Activated CD4-positive, alpha-beta T cell treated with anti-CD3 and anti-CD28 coated beads, Interleukin-2, amount 50 U/mL, for 24 hours (primary cell): ENCODE data around the gene COQ5.
"Not testable (repeated sequence)": the region's sequence is repeated elsewhere in the genome, so short reads cannot be mapped to it uniquely, and the experiment has no call there.

Source experiments
- DNase-seq, 2 donors: peaks; one replicate each; pipeline ENCODE4 v3.0.0-alpha.2; 2020; ENCODE audit warnings: low read depth in 1 of 2, low spot score in 1 of 2

COQ5 gene

GRCh38 chr12:120529641-120530417, 871 bp upstream of the COQ5 start:
- DNase-seq = no peak

GRCh38 chr12:120522568-120522967, 6.4 kb downstream of the COQ5 start:
- no peak for DNase-seq

GRCh38 chr12:120519324-120519723, 9.6 kb downstream of the COQ5 start:
- not testable (repeated sequence) for DNase-seq

GRCh38 chr12:120515496-120515895, 13.5 kb downstream of the COQ5 start:
- DNase-seq = no peak

DNA sequence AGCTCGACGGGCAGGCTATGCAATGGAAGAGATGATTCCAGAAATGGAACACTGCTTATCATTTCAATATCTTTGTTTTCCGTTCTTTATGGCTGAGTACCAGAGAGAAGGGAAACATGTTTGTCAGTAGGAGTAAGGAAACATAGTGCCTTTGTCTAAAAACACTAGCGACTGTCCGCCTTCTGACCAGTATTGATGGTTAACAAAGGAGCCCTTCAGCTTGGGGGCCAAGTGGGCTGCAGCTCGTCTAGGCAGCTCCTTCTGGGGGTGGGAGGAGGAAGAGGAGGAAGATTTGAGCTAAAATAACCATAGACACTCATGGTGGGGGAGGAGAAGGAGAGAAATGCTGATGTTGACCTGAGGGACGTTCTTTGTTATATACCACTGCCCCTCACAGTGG, 15.0 kb downstream of the COQ5 start:
- no peak for DNase-seq

DNA sequence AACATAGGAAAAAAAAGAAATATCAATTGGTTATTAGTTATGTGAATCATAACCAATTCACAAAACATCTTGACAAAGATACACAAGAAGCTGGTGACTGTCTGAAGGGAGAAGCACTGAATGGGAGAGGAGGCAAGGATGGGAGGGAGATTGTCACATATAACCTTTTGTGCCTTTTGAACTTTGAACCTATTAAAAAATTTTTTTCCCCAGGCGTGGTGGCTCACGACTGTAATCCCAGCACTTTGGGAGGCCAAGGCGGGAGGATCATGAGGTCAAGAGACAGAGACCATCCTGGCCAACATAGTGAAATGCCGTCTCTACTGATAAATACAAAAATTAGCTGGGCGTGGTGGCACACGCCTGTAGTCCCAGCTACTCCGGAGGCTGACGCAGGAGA, 20.4 kb downstream of the COQ5 start:
- DNase-seq = no peak

- no peak for DNase-seq
These were observed 24.4 kb downstream of the COQ5 start for GRCh38 chr12:120504587-120504986.

DNA sequence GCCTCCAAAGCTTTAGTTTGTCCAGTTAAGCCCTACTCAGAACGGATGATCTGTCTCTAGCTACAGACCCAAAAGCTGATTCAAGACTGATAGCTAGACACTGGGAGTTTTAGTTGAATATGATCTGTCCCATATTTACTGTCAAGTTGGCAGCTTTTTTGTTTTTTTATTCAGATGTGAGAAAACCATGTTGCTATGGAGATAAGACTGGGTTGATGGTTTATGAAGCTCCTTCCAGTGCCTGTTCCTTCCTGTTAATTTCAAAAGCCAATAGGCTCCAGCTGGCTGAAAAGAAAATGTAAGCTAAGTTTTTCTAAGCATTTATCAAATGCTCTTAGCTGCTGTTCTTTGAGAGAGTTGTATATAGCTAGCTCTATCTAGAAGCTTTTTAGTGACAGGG, 28.4 kb downstream of the COQ5 start:
- DNase-seq = no peak

DNA sequence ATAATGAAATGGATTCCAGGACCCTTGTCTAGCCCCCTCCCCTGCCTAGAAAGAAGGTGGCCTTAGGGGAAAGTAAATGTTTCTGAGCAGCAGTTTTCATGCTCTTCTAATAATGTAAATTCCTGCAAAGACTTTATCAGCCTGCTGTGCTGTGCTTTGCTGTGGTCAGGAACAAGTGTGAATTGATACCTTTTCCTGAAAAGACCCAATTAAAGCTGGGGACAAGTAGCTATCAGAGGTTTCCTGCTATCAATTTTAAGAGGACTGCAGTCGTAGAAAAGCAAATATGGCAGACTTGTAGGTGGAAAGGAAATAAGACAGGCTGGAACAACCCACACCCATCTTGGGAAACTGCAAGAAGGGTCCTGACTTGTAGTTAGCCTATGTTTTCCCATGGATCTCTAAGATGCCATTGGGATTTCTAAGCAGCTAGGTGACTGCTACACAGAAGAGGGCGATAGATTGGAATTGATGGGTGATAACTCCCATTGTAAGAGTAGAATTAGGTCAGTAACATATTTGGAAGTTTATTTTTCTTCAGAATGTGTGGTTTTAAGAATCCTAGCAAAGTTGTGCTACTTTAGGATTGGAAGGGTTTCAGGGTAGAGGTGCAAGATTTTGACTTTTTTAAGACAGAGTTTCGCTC, 30.0 kb downstream of the COQ5 start:
- no peak for DNase-seq

DNA sequence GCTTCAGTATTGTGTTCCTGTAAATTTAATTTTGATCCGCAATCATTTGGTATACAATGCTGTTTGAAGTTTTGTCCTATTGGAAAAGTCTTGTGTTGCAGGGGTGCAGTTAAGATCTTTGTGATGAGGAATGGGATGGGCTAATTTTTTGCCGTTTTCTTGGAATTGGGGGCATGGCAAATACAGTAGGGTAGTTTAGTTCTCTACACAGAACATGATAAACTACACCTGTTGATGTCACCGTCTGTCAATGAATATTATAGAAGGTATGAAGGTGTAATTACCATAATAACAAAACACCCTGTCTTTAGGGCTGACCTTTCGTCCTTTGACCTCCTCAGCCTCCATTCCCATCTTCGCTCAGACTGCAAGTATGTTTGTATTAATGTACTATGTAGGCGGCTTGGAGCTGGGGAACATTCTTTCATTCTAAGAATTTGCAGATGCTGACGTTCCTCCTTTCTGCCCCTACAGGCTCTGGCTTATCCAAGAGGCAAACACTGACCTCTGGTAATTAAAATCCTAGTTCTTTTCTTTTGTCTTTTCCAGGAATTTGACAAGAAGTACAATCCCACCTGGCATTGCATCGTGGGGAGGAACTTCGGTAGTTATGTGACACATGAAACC, 31.3 kb downstream of the COQ5 start:
- no peak for DNase-seq

DNA sequence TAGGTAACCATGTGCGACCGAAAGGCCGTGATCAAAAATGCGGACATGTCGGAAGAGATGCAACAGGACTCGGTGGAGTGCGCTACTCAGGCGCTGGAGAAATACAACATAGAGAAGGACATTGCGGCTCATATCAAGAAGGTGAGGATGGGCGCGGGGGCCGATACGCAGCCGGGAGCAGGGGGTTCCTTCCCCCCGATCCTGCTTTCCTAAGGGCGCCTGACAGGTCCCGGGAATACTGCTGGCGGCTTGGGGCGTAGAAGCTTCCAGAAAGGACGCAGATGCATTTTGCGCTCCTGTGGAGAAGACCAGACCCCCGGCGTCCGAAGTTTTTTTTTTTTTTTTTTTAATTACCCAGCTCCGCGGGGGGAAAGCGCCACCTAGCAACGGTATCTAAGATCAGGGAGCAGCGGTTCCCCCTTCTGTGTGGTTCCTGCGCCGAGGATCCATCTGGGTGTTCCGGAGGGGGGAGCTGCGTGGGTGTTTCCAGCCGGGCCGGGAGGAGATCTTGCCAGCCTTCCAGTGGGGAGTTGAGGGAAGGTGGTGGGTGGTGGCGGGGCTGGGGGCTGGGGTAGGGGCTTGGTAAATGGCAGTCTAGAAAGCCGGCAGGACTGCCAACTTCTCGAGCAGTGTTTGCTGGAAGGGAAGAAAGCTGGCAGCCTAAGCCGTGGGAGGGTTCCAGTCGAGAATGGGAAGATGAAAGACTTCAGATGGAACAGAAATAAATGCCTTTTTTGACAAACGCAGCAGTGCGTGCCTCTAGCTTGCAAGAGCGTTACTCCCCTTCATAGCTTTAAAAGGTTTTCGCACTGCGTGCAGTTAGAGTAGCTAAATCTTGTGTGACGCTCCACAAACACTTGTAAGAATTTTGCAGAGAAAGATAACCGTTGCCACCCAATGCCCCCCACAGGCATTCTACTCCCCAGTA, 32.3 kb downstream of the COQ5 start:
- peak in 1 of 2 donors; percentile 22 for DNase-seq

DNA sequence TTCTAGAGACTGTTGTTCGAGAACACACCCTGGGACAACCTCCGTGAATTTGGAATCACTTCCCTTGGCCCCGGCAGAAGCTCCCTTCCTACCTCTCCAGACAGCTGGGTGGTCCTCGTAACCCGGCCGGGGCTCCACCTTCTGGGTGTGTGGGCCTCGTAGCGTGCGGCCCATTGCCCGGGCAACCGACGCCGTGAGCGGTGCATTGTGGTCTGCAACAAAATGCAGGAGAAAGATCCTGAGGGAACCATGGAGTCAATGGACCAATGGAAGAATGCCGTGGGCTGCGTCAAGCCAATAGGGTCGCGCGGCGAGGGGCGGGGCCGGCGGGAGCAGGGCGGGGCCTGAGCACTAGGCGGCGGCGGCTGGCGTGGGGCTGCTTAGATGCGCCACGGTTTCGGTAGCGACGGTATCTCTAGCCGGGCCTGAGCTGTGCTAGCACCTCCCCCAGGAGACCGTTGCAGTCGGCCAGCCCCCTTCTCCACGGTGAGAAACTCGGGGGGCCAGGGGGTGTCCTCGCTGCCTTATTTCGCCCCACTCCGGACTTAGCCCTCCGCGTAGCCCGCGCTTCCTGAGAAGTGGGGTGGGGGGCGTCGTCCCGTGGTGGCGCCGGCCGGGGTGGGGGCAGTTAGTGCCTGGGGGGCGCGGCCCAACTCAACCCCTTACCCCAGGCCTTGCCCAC, 33.1 kb downstream of the COQ5 start, which contains the start of gene DYNLL1:
TSS of gene DYNLL1 (plus strand) at position 383 of the 682 bp plus-strand sequence. CDS start 309 bp downstream, outside the sequence.
- peak; percentile 97 to 98 for DNase-seq

DNA sequence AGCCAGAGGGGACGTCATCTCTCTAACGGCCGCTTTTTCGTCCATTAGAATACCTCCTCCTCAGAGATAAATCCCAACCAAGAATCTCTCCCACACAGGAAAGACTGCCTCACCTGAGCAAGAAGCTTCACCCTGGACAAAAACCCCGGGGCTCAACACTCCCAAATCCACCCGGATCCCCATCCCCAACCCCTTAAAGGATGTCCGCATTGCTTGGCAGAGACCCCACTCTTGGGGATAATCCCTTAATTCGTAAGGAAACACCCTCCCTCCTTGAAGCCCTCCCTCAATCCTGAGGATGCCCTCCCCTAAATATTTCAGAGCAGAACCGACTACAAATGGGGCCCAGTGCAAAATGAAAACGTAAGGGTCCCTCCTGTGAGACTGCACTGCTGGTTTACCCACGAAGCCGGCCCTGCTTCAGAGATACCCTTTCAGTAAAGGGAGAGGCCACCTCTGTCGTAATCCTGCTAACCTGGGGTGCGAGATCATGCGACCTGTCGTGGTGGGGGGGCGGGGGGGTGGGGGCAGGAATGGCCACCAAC, 33.7 kb downstream of the COQ5 start:
- DNase-seq = peak in 1 of 2 donors; percentile 4

DNA sequence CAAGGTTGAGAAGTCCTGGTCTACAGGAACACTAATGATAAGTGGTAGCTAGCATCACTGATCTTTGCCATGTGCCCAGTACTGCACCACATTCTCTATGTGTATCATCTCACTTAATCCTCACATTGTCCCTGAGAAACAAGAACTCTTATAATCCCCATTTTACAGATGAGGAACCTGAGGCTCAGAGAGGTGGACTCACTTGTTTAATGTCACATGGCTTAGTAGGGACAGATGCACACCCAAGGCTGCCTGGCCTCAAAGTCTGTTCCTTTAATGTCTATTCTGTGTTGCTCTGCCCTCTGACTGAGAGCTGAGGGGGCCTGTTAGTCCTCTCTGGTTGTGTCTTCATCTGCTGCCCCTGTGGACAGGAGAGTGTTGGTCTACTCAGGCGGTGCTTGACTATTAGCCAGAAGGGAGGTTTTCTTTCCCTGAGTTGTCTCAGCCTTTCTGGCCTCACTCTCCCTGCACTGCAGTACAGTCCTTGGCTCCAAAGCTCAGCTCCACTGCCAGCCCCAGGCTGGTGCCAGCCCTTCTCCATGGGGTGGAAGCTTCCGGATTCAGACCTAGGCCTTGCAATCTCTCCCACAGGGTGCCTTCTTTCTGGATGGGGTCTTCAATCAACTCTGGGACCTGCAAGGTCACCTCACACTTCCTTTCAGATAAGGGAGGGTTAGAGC, 38.0 kb downstream of the COQ5 start:
- no peak for DNase-seq

DNA sequence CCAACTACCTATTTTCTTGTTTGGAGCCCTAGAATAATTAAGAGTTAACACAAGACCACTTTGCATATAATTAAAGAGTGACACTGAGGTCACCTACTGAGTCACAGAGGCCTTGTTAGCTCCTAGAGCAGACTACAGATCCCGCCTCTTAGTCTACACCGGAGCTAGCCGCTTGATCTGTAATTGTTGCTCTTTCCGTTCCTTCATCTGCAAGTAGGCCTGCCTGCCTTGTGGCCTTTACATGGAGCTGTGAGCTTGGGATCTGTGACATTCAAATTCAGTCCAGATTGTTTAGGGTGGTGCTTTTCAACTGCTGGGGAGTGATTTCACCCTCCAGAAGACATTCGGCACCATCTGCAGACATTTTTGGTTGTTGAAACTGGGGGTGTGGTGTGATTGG, 38.6 kb downstream of the COQ5 start:
- DNase-seq = no peak

- no peak for DNase-seq
These were observed 39.9 kb downstream of the COQ5 start for GRCh38 chr12:120489018-120489417.

DNA sequence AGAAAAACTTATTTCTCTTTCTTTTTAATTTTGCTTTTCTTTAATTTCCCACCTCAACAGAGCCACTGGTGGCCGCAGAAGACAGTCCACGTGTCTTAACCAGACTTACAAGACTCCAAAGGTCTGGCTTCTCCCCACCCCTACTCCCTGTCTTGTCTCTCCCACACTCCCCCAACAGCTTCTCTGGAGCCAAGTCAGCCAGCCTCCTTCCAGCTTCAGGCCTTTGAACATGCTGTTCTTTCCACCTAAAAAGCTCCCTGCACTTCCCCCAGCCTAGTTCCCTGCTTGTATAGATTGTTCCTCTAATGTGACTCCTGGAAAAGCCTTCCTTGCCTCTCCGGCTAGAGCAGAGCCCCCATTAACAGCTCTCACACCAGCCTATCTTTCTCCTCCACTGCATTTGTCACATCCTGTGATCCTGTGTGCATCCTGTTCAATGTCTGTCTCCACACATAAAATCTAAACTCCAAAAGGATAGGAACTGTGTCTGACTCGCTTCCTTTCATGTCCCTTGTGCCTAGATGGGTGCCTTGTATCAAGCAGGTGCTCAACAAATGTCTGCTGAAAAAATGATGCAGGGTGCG, 40.8 kb downstream of the COQ5 start:
- DNase-seq = no peak

DNA sequence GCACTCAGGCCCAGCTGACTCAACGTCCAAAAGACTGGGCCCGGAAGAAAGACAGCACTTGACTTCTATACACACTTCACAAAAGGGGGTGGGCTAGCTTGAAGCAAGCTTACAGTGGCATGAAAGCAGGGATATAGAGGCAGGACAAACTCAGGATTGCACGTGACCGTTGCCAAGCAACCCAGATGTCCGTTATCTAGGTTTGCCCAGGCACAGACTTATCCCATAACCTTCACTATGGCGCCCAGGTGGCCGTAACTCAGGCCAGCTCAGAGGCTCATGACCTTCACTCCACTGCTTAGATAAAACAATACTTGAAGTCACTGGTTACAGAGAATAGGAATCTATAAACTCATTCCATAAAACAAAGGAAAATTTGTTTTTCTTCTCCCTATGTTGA, 41.4 kb downstream of the COQ5 start:
- not testable (repeated sequence) for DNase-seq
